WTC11 (cell line): Measurements from ENCODE around the gene RXRA. TPM values are rescaled to one million over a fixed set of nuclear protein-coding genes. Genes with fewer than 3 reads are reported as not detected.

ENCODE experiments used
- ATAC-seq: fragments of 200-7000 bp; cut with Tn5 transposase; 2 replicates; pipeline ENCODE4 v1.10.0; 2021; ENCODE audit warnings: mild to moderate bottlenecking, moderate library complexity
- CTCF ChIA-PET: fragments of 300-600 bp; sonication (Branson Sonifier 250); formaldehyde crosslinking; loops from one replicate; lab custom pipeline; 2021; ENCODE audit warnings: antibody characterized with exemption; lab: Charles Lee
- POLR2A ChIA-PET: fragments of 350-600 bp; sonication (Branson Sonifier 250); formaldehyde crosslinking; loops from one replicate; lab custom pipeline; 2021; ENCODE audit warnings: antibody characterized with exemption; lab: Charles Lee
- DNase-seq: peaks from one replicate; pipeline ENCODE4 v3.0.0; 2021; ENCODE audit warnings: low spot score
- H3K27ac Mint-ChIP-seq: 2 replicates; pipeline ENCODE4 v1.8.0; 2021; ENCODE audit warnings: mixed read lengths
- H3K27me3 Mint-ChIP-seq: 2 replicates; pipeline ENCODE4 v1.8.0; 2021; ENCODE audit warnings: low read depth, mild to moderate bottlenecking, moderate library complexity, mixed read lengths
- H3K36me3 Mint-ChIP-seq: 2 replicates; pipeline ENCODE4 v1.8.0; 2021; ENCODE audit warnings: mixed read lengths
- H3K4me1 Mint-ChIP-seq: 2 replicates; pipeline ENCODE4 v1.8.0; 2022; ENCODE audit warnings: mixed read lengths
- H3K4me3 Mint-ChIP-seq: 2 replicates; pipeline ENCODE4 v1.8.0; 2021; ENCODE audit warnings: mild to moderate bottlenecking, moderate library complexity, mixed read lengths
- H3K9me3 Mint-ChIP-seq: 2 replicates; pipeline ENCODE4 v1.8.0; 2021; ENCODE audit warnings: mixed read lengths
- ATF2 ChIP-seq: sonication (generic); formaldehyde crosslinking; IDR thresholded peaks from 2 replicates; pipeline ENCODE4 v1.8.1; 2022; ENCODE audit warnings: low read depth, missing genetic modification reagents, borderline replicate concordance
- E2F1 ChIP-seq: sonication (generic); formaldehyde crosslinking; IDR thresholded peaks from 2 replicates; pipeline ENCODE4 v1.8.0; 2022; ENCODE audit warnings: mild to moderate bottlenecking, missing genetic modification reagents
- EMX1 ChIP-seq: fragments of 250-450 bp; sonication (Bioruptor Pico); IDR thresholded peaks from 2 replicates; pipeline ENCODE4 v1.8.0; 2021; ENCODE audit warnings: mild to moderate bottlenecking
- FOXJ3 ChIP-seq: sonication (generic); formaldehyde crosslinking; IDR thresholded peaks from 2 replicates; pipeline ENCODE4 v1.9.0; 2021; ENCODE audit warnings: missing genetic modification reagents, mild to moderate bottlenecking, borderline replicate concordance
- JUN ChIP-seq: sonication (generic); formaldehyde crosslinking; IDR thresholded peaks from 2 replicates; pipeline ENCODE4 v1.8.0; 2023; ENCODE audit warnings: mild to moderate bottlenecking, missing genetic modification reagents
- NR1H2 ChIP-seq: sonication (generic); formaldehyde crosslinking; IDR thresholded peaks from 2 replicates; pipeline ENCODE4 v1.9.0; 2021; ENCODE audit warnings: mild to moderate bottlenecking, moderate library complexity, missing genetic modification reagents
- NR2C2 ChIP-seq: sonication (generic); formaldehyde crosslinking; IDR thresholded peaks from 2 replicates; pipeline ENCODE4 v1.8.0; 2022; ENCODE audit warnings: mild to moderate bottlenecking, missing genetic modification reagents
- STAT6 ChIP-seq: sonication (generic); formaldehyde crosslinking; conservative IDR thresholded peaks from 2 replicates; pipeline ENCODE4 v1.8.1; 2023; ENCODE audit warnings: mild to moderate bottlenecking, low read depth, missing genetic modification reagents, moderate library complexity
- total RNA-seq: library from RNA; stranded (reverse); gene quantifications from 3 replicates; pipeline ENCODE4 v1.2.3, GENCODE V29; 2021
- TF ChIP-seq, protein P1 (sequence below): fragments of 250-450 bp; sonication (Bioruptor Pico); IDR thresholded peaks from 2 replicates; pipeline ENCODE4 v1.9.0; 2021; ENCODE audit warnings: mild to moderate bottlenecking, borderline replicate concordance
- TF ChIP-seq, protein P2 (sequence below): sonication (generic); formaldehyde crosslinking; IDR thresholded peaks from 2 replicates; pipeline ENCODE4 v1.8.1; 2022; ENCODE audit warnings: low read depth, mild to moderate bottlenecking, moderate library complexity, missing genetic modification reagents, borderline replicate concordance
- TF ChIP-seq, protein P3 (sequence below): sonication (generic); formaldehyde crosslinking; IDR thresholded peaks from 2 replicates; pipeline ENCODE4 v1.8.1; 2023; ENCODE audit warnings: mild to moderate bottlenecking, missing genetic modification reagents
- TF ChIP-seq, protein P4 (sequence below): sonication (generic); formaldehyde crosslinking; IDR thresholded peaks from 2 replicates; pipeline ENCODE4 v1.8.1; 2023; ENCODE audit warnings: mild to moderate bottlenecking, moderate library complexity, missing genetic modification reagents
- TF ChIP-seq, protein P5 (sequence below): sonication (generic); formaldehyde crosslinking; IDR thresholded peaks from 2 replicates; pipeline ENCODE4 v1.8.0; 2022; ENCODE audit warnings: mild to moderate bottlenecking, missing genetic modification reagents

RXRA gene
- total RNA-seq, 1 experiment from 2014 or later, result 27.5 TPM

- TF ChIP-seq, protein P1, sequence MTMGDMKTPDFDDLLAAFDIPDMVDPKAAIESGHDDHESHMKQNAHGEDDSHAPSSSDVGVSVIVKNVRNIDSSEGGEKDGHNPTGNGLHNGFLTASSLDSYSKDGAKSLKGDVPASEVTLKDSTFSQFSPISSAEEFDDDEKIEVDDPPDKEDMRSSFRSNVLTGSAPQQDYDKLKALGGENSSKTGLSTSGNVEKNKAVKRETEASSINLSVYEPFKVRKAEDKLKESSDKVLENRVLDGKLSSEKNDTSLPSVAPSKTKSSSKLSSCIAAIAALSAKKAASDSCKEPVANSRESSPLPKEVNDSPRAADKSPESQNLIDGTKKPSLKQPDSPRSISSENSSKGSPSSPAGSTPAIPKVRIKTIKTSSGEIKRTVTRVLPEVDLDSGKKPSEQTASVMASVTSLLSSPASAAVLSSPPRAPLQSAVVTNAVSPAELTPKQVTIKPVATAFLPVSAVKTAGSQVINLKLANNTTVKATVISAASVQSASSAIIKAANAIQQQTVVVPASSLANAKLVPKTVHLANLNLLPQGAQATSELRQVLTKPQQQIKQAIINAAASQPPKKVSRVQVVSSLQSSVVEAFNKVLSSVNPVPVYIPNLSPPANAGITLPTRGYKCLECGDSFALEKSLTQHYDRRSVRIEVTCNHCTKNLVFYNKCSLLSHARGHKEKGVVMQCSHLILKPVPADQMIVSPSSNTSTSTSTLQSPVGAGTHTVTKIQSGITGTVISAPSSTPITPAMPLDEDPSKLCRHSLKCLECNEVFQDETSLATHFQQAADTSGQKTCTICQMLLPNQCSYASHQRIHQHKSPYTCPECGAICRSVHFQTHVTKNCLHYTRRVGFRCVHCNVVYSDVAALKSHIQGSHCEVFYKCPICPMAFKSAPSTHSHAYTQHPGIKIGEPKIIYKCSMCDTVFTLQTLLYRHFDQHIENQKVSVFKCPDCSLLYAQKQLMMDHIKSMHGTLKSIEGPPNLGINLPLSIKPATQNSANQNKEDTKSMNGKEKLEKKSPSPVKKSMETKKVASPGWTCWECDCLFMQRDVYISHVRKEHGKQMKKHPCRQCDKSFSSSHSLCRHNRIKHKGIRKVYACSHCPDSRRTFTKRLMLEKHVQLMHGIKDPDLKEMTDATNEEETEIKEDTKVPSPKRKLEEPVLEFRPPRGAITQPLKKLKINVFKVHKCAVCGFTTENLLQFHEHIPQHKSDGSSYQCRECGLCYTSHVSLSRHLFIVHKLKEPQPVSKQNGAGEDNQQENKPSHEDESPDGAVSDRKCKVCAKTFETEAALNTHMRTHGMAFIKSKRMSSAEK (CRISPR knock-in tag), result no peak
- TF ChIP-seq FOXJ3 (no peak), NR1H2 (CRISPR knock-in tag) (no peak), ATF2 (CRISPR knock-in tag) (no peak), NR2C2 (no peak)
- TF ChIP-seq, protein P2, sequence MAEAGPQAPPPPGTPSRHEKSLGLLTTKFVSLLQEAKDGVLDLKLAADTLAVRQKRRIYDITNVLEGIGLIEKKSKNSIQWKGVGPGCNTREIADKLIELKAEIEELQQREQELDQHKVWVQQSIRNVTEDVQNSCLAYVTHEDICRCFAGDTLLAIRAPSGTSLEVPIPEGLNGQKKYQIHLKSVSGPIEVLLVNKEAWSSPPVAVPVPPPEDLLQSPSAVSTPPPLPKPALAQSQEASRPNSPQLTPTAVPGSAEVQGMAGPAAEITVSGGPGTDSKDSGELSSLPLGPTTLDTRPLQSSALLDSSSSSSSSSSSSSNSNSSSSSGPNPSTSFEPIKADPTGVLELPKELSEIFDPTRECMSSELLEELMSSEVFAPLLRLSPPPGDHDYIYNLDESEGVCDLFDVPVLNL (CRISPR knock-in tag), result no peak
- TF ChIP-seq, protein P3, sequence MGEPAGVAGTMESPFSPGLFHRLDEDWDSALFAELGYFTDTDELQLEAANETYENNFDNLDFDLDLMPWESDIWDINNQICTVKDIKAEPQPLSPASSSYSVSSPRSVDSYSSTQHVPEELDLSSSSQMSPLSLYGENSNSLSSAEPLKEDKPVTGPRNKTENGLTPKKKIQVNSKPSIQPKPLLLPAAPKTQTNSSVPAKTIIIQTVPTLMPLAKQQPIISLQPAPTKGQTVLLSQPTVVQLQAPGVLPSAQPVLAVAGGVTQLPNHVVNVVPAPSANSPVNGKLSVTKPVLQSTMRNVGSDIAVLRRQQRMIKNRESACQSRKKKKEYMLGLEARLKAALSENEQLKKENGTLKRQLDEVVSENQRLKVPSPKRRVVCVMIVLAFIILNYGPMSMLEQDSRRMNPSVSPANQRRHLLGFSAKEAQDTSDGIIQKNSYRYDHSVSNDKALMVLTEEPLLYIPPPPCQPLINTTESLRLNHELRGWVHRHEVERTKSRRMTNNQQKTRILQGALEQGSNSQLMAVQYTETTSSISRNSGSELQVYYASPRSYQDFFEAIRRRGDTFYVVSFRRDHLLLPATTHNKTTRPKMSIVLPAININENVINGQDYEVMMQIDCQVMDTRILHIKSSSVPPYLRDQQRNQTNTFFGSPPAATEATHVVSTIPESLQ, result no peak
These were observed 95.6 kb downstream of the RXRA start (continued) for GRCh38 chr9:134421888-134422287.

DNA sequence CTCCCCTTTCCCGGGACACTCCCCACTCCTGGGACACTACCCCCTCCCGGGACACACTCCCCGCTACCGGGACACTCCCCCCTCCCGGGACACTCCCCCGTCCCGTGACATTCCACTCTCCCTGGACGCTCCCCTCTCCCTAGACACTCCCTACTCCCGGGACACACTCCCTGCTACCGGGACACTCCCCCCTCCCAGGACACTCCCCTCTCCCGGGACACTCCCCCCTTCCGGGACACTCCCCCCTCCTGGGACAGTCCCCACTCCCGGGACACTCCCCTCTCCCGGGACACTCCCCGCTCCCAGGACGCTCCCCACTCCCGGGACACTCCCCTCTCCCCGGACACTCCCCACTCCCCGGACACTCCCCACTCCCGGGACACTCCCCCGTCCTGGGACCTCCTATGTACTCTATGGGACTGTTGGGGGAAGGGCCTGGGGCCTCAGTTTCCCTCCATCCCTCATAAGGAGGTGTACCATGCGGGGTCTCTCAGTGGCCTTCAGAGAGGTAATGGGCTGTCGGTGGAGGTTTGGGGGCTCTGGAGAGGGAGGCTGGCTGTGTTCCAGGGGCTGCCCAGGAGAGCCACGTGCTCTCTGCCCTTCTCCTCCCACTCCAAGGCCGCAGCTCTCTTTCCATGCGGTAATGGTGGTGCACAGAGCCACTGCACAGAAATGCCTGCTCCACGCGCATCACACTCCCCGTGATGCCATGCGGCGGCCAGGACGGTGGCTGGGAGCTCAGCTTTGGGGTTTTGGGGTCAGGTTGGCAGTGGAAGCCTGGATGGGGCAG lies 96.2 kb downstream of the RXRA start:
- ATAC-seq, result no peak
- Mint-ChIP-seq H3K4me3 (no peak overlapping the region), H3K4me1 (no peaks in the 10 kb centered on the region), H3K9me3 (no peaks in the 10 kb centered on the region), H3K27me3 (no peaks in the 10 kb centered on the region), H3K27ac (no peak overlapping the region), H3K36me3 (peaks cover 5% of the 10 kb centered on the region; the same call in 1 of the 2 replicates)
- CTCF ChIA-PET, result interaction anchor here (1.4 kb wide), 1 partner anchor 20 kb away, joined by 4 read pairs; no protein-coding TSS in a partner anchor
- POLR2A ChIA-PET, result no interaction called here
- no peak for DNase-seq
- TF ChIP-seq JUN (CRISPR knock-in tag) (no peak), STAT6 (CRISPR knock-in tag) (no peak), E2F1 (CRISPR knock-in tag) (no peak), EMX1 (CRISPR knock-in tag) (no peak), FOXJ3 (no peak)
- TF ChIP-seq, protein P4, sequence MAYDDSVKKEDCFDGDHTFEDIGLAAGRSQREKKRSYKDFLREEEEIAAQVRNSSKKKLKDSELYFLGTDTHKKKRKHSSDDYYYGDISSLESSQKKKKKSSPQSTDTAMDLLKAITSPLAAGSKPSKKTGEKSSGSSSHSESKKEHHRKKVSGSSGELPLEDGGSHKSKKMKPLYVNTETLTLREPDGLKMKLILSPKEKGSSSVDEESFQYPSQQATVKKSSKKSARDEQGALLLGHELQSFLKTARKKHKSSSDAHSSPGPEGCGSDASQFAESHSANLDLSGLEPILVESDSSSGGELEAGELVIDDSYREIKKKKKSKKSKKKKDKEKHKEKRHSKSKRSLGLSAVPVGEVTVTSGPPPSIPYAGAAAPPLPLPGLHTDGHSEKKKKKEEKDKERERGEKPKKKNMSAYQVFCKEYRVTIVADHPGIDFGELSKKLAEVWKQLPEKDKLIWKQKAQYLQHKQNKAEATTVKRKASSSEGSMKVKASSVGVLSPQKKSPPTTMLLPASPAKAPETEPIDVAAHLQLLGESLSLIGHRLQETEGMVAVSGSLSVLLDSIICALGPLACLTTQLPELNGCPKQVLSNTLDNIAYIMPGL (CRISPR knock-in tag), result no peak
- TF ChIP-seq, protein P5, sequence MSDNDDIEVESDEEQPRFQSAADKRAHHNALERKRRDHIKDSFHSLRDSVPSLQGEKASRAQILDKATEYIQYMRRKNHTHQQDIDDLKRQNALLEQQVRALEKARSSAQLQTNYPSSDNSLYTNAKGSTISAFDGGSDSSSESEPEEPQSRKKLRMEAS (CRISPR knock-in tag), result no peak
- TF ChIP-seq, protein P1 (CRISPR knock-in tag), result no peak
